Measurements from ENCODE around the gene TPT1.

DNA sequence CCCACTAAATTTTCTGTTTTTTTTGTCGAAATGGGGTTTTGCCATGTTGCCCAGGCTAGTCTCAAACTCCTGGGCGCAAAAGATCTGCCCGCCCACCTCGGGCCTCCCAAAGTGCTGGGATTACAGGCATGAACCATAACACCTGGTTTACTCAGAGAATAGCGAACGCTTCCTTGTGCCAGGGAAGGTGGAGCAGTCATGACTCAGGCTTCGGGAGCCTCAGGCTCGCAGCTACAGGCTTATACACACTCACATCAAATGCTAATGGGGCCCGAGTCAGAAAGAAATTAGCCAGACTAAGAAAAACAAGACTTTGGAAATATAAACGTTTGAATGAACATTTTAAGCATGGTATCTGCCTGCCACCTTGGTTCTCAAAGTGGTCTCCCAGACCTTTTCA, 11.0 kb upstream of the TPT1 start:
- TF ChIP-seq, protein P1, sequence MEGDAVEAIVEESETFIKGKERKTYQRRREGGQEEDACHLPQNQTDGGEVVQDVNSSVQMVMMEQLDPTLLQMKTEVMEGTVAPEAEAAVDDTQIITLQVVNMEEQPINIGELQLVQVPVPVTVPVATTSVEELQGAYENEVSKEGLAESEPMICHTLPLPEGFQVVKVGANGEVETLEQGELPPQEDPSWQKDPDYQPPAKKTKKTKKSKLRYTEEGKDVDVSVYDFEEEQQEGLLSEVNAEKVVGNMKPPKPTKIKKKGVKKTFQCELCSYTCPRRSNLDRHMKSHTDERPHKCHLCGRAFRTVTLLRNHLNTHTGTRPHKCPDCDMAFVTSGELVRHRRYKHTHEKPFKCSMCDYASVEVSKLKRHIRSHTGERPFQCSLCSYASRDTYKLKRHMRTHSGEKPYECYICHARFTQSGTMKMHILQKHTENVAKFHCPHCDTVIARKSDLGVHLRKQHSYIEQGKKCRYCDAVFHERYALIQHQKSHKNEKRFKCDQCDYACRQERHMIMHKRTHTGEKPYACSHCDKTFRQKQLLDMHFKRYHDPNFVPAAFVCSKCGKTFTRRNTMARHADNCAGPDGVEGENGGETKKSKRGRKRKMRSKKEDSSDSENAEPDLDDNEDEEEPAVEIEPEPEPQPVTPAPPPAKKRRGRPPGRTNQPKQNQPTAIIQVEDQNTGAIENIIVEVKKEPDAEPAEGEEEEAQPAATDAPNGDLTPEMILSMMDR (IDR thresholded peaks at IDR 0.05), result no peak
- TF ChIP-seq POLR2A (IDR thresholded peaks at IDR 0.05; ENCODE audit: low read depth) (no peak), EP300 (IDR thresholded peaks at IDR 0.05) (no peak), POLR2AphosphoS5 (IDR thresholded peaks at IDR 0.05) (no peak)

All from esophagus muscularis mucosa (tissue), 4 donors.